SIG-M5 treated with dmso at 0.1 percent for 504 hours (cell line): ENCODE measurements around the gene C12orf54.
A peak's percentile ranks its signal among the peaks of the same experiment; 100 is the strongest.
"Not testable (repeated sequence)": the region's sequence is repeated elsewhere in the genome, so short reads cannot be mapped to it uniquely, and the experiment has no call there.

Source experiments
- DNase-seq: peaks from one replicate; lab custom pipeline; 2025; ENCODE audit not compliant: unreplicated experiment; lab: John Stamatoyannopoulos, UW

C12orf54 gene

DNA sequence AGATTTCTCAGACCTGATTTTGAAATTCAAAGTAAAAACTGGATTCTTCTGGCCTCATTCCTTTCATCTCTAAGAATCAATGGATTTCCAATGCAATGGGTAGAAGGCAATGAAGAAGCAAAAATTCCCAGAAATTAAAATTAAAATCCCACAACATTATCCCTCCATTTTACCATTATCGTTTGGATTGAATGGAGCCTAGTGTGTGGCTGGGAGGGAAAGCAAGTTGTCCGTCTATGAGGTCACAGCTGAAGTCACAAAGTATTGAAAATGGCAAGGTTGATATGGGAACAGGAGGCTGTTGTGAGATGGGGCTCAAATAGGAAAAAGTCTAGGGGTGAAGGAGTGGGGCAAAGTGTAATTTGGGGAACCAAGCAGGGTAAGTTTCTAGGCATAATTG, at the start of gene C12orf54:
Gene C12orf54, plus strand, starts transcription at position 301 of the 400 bp plus-strand sequence. CDS start 799 bp downstream, outside the sequence.
- no peak for DNase-seq

DNA sequence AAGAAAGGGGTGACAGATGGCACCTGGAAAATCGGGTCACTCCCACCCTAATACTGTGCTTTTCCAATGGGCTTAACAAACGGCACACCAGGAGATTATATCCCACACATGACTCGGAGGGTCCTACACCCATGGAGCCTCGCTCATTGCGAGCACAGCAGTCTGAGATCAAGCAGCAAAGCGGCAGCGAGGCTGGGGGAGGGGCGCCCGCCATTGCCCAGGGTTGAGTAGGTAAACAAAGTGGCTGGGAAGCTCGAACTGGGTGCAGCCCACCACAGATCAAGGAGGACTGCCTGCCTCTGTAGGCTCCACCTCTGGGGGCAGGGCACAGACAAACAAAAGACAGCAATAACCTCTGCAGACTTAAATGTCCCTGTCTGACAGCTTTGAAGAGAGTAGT, 48.3 kb upstream of the C12orf54 start:
- not testable (repeated sequence) for DNase-seq

DNA sequence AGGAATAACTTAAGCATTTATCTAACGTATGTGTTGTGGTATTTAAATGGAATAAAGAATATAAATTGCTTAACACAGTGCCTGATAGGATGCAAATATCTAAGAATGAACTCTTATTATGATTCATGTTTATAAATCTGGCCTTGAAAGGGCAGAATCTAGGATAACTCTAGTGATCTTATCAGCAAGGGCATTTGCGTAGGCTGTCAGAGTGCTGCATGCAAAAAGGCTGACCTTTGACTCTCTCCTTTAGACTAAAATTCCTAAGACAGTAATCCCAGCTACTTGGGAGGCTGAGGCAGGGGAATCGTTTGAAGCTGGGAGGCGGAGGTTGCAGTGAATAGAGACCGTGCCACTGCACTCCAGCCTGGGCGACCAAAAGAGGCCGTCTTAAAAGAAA, 41.2 kb upstream of the C12orf54 start:
- no peak for DNase-seq

DNA sequence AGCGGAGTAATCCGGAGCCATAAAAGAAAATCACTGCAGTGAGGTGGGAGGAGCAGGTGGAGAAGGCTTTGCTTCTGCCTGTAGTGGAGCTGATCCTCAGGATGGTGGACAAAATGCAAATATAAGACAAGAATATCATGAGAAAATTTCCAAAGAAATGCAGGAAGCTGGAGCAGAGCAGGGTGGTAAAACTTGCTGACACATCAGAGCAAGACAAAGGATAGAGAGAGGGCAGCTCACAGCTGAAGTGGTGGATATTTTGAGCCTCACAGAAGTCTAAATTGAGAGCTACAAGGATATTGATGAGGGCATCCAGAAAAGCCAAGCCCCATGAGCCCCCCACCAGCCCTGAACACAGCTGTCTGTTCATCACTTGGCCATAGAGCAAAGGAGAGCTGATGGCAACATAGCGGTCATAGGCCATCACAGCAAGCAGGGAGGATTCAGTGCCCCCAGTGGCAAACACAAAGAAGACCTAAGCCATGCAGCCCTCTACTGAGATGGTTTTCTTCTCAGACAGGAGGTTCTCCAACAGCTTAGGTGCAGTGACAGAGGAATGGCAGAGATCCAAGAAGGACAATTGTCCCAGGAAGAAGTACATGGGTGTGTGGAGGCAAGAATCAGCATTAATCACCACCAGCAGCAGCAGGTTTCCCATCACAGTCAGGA, 40.0 kb upstream of the C12orf54 start:
- peak; percentile 8 for DNase-seq

DNA sequence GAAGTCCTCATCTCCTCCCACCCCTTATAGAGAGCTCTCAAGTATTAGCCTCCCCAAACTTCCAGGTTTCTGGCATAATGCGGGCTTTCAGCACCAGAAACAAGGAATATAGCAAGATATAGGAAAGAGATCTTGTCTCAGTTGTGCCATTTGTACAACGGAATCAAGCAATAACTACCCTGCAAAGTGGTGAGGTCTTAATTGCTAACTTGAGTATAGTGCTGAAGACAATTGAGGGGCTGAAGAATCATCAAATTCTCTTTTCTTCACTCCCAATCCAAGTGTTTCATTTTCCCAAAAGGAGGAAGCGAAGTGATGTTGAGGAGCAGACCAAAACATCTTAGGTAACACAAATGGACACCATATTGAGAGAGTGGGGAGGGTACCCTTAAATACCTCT, 36.8 kb upstream of the C12orf54 start:
- no peak for DNase-seq

DNA sequence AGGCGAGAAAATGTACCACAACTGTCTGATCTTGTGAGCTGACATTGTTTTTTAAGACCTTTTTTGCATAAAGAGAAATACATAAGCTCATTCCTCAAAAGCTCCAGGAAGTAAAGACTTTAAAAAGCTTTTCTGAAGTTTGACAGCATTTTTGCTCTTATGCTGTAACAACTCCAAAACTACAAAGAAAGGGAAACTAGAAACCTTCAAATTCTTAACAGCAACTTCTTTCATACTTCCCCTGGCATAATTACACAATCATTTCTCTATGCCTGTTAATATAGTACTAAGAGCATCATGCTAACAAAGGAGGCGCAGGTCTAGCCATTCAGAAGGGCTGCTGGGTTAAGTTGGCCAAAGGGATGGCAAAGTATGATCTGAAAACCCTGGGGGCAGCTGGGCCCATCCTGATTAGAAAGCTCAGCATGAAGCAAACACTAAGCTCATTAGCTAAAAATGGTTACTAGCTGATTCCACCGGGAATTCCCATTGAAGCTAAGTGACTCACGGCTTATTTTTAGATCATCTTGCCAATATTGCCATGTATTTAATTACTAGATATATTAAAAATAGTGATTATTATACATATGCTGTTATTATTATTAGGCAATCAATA, 36.0 kb upstream of the C12orf54 start:
- peak; percentile 32 for DNase-seq

DNA sequence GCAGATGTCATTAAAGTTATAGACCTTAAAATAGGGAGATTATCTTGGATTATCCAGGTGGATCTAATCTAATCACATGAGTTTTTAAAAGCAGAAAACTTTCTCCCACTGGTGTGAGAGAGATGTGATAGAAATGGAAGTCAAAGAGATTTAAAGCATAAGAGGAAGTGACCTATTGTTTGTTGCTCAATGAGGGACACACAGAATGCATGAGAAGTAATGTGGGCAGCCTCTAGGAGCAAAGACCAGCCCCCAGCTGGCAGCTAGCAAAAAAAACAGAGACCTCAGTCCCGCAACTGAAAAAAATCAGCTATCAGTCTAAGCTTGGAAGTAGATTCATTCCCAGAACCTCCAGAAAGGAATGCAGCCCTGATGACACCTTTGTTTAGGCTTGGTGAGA, 34.5 kb upstream of the C12orf54 start:
- DNase-seq = peak; percentile 38

DNA sequence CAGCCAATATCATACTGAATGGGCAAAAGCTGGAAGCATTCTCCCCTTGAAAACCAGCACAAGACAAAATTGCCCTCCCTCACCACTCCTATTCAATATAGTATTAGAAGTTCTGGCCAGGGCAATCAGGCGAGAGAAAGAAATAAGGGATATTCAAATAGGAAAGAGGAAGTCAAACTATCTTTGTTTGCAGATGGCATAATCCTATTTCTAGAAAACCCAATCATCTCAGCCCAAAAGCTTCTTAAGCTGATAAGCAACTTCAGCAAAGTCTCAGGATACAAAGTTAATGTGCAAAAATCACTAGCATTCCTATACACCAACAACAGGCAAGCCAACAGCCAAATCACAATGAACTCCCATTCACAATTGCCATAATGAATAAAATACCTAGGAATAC, 30.9 kb upstream of the C12orf54 start:
- DNase-seq = no peak

DNA sequence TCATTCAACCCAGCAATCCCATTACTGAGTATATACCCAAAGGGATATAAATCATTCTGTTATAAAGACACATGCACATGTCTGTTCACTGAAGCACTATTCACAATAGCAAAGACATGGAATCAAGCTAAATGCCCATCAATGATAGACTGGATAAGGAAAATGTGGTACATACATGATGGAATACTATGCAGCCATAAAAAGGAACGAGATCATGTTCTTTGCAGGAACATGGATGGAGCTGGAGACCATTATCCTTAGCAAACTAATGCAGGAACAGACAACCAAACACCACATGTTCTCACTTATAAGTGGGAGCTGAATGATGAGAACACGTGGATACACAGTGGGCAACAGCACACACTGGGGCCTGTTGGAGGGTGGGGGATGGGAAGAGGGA, 29.3 kb upstream of the C12orf54 start:
- not testable (repeated sequence) for DNase-seq

DNA sequence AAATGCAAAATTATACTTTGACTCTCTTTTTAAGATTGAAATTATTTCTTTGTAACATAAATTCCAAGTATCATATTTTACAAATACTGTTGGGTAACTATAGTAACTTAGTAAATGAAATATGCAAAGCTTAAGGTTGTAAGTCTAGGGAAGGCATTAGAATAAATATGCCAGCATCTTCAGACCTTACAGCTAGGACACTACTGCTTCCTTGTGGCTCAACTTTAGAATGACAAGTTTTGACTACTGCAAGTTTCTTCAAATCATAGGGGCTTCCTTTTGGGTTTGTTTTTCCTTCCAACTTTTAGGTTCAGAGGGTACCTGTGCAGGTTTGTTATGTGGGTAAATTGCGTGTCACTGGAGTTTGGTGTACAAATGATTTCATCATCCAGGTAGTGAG, 27.6 kb upstream of the C12orf54 start:
- DNase-seq = peak; percentile 43

DNA sequence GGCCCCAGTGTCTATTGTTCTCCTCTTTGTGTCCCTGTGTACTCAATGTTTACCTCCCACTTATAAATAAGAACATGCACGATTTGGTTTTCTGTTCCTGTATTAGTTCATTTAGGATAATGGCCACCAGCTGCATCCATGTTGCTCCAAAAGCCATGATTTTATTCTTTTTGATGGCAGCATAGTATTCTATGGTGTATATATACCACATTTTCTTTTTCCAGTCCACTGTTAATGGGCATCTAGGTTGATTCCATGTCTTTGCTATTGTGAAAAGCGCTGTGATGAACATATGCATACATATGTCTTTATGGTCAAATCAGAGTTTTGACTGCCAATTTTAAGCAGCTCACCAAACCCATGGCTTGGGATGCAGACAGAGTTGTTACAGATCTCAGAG, 27.2 kb upstream of the C12orf54 start:
- DNase-seq = no peak

DNA sequence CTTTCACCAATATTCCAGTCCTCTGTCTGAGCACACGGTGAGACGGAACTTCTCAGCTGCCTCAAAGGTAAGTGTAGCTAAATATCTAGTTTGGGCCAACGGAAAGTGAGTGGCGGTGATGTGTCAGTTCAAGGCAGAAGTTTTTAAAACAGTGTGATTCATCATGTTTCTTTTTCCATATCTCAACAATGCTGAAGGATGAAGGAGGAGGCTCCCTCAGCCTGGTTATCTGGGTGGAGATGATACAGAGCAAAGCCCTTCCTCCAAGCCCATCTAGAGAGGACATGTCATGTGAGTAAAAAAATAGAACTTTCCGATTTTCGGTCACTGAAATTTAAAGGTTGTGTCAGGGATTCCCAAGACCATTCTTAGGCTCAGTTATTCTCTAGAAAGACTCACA, 23.0 kb upstream of the C12orf54 start:
- DNase-seq = no peak

DNA sequence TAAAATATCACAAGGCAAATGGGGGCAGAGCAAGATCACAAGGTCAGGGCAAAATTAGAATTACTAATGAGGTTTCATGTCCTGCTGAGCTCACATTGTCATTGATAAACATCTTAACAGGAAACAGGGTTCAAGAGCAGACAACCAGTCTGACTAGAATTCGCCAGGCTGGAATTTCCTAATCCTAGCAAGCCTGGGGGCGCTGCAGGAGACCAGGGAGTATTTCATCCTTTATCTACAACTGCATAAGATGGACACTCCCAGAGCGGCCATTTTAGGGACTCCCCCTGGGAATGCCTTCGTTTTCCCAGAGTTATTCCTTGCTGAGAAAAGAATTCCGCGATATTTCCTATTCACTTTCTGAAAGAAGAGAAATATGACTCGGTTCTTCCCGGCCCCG, 13.3 kb upstream of the C12orf54 start:
- DNase-seq = not testable (repeated sequence)

DNA sequence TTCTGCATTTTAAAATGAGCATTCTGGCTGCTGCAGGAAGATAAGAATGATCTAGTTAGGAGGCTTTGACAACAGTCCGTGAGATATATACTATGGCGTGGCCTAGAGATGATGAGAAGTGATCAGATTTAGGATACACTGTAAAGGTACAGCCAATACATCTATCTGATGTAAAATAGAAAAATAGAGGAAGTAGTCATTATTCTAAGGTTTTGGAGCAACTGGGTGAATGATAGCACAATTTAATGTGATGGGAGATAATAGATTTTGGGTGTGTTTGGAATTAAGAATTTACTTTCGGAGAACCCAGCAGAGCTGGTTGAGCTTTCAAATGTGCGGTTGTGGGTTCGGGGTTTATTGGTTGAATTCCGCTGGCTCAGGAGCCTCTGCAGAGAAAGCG, 10.0 kb upstream of the C12orf54 start, which contains the start of gene ANP32D:
Gene ANP32D, plus strand, starts transcription at position 301 of the 400 bp plus-strand sequence. CDS start 106 bp downstream, outside the sequence.
- no peak for DNase-seq

DNA sequence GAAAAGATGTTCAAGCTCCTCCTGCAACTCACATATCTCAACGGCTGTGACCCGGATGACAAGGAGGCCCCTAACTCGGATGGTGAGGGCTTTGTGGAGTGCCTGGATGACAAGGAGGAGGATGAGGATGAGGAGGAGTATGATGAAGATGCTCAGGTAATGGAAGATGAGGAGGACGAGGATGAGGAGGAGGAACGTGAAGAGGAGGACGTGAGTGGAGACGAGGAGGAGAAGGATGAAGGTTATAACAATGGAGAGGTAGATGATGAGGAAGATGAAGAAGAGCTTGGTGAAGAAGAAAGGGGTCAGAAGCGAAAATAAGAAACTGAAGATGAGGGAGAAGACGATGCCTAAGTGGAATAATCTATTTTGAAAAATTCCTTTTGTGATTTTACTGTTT, 9.2 kb upstream of the C12orf54 start:
- no peak for DNase-seq

DNA sequence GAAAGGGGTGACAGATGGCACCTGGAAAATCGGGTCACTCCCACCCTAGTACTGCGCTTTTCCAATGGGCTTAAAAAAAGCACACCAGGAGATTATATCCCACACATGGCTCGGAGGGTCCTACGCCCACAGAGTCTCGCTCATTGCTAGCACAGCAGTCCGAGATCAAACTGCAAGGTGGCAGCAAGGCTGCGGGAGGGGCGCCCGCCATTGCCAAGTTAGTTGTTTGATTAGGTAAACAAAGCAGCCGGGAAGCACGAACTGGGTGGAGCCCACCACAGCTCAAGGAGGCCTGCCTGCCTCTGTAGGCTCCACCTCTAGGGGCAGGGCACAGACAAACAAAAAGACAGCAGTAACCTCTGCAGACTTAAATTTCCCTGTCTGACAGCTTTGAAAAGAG, 7.8 kb upstream of the C12orf54 start:
- not testable (repeated sequence) for DNase-seq

DNA sequence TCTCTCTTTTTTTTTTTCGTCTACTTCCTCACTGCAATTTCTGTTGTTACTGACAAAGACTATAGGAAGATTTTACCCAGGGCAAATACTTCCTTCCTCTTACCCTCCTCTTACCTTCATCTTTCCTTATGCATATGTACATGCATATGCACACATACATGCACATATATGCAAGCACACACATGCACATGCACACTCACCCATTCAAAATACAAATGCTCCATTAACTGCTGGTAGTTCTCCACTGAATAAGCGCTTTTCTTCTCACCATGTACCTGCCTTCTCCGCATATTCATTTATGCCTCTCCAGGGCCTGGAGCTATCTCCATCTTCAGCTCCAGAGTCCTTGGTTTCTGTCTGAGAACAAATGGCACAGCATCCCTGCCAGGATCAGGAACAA, 632 bp downstream of the C12orf54 start:
- DNase-seq = no peak

DNA sequence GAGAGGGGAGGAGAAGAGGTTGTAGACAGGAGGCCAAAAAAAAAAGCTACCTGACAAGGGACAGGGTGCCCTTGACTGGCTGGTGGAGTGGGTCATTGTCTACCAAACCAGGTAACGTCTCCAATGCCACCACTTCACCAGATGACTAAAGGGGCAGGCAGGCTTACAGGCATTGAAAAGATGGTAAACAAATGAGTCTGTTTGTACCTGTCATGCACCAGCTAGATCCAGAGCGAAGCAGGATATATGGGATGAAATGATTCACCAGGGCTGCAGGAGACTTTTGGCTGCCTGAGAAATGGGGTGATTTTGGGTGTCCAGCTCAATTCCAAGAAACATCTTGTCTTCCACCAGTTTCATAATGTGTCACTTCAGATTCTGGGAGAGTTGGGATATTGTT, 4.0 kb downstream of the C12orf54 start:
- no peak for DNase-seq

DNA sequence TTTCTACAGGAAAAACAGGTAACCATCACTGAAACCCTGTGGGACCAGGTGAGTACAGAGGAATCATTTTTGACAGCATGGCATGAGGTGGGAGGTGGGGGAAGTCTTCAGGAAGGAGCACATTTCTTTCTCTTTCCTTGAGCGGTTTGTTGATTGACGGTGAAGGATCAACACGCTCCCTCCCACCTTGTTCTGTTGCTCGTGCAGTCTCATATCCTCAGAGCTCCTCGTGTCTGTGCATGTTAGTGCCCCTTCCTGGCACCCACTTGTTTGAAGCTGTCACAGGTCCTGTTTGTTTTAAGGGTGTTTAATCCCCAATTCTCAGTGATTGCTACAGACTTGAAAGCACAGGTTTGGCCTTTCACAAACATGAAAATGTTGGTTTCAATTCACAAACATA, 4.4 kb downstream of the C12orf54 start:
- no peak for DNase-seq

DNA sequence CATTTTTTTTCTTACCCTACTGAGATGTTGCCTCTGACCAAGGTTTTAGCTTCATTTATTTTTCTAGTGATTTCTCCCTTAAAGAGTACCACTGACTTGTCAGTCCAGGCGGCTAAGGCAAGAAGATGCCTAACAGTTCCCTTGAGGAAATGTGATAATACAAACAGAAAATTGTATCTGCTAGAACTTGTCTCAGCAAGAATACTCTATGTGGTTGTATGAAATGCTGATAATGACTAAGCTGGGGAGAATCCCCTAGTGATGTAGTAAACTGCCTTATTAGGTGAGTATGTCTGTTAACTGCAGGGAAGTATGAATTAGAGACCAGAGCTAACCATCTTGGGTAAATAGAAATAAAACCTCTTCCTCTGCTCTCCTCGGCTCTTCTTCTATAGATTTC, 6.7 kb downstream of the C12orf54 start:
- no peak for DNase-seq

DNA sequence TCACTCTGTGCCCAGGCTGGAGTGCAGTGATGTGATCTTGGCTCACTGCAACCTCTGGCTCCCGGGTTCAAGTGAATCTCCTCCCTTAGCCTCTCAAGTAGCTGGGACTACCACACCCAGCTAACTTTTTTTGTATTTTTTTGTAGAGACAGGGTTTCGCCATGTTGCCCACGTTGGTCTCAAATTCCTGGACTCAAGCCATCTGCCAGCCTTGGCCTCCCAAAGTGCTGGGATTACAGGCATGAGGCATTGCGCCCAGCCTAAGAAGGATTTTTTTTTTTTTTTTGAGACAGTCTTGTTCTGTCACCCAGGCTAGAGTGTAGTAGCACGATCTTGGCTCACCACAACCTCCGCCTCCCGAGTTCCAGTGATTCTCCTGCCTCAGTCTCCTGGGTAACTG, 7.2 kb downstream of the C12orf54 start:
- not testable (repeated sequence) for DNase-seq

DNA sequence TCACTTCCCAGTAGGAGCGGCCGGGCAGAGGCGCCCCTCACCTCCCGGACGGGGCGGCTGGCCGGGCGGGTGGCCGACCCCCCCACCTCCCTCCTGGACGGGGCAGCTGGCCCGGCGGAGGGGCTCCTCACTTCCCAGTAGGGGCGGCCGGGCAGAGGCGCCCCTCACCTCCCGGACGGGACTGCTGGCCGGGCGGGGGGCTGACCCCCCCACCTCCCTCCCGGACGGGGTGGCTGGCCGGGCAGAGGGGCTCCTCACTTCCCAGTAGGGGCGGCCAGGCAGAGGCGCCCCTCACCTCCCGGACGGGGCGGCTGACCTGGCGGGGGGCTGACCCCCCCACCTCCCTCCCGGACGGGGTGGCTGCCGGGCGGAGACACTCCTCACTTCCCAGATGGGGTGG, 18.0 kb downstream of the C12orf54 start:
- not testable (repeated sequence) for DNase-seq

DNA sequence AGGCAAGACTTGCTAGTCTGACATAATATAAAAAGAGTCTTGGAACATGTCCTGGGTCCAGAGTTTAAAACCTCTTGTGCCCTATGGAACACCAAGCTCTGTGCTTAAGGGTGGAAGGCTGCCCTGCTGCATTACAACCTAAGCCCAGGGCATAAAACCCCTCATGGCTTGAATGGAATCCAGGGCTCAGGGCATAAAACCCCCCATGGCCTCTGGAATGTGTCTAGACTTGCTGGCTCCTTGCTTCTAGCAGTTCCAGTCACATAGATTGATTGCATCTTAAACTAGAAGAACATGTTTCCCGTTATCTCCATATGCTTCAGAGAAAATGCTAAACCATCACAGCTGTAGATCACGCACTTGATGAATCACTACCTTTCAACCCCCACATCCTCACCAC, 24.5 kb downstream of the C12orf54 start:
- DNase-seq = not testable (repeated sequence)
